HG03066 (cell line): ENCODE results near the gene TIGD2.
A peak's percentile ranks its signal among the peaks of the same experiment; 100 is the strongest.
"Not testable (repeated sequence)": the region's sequence is repeated elsewhere in the genome, so short reads cannot be mapped to it uniquely, and the experiment has no call there.

Experiments used
- ATAC-seq: cut with Tn5 transposase; IDR thresholded peaks from one replicate; pipeline ENCODE4 v1.9.1; 2021; ENCODE audit warnings: low read depth; ENCODE audit not compliant: unreplicated experiment

Gene TIGD2

GRCh38 chr4:89117115-89117514, 5.8 kb downstream of the TIGD2 start:
- no peak for ATAC-seq

GRCh38 chr4:89119166-89119565, 7.8 kb downstream of the TIGD2 start:
- no peak for ATAC-seq

- ATAC-seq = no peak
Observed at GRCh38 chr4:89119836-89120235, 8.5 kb downstream of the TIGD2 start.

GRCh38 chr4:89121387-89122068, 10.2 kb downstream of the TIGD2 start:
- no peak for ATAC-seq

GRCh38 chr4:89123451-89123851, 12.1 kb downstream of the TIGD2 start:
- no peak for ATAC-seq

GRCh38 chr4:89125901-89126782, 14.8 kb downstream of the TIGD2 start:
- no peak for ATAC-seq

GRCh38 chr4:89129080-89129640, 17.8 kb downstream of the TIGD2 start:
- no peak for ATAC-seq

GRCh38 chr4:89134775-89135319, 23.5 kb downstream of the TIGD2 start:
- ATAC-seq = no peak

- no peak for ATAC-seq
Observed at GRCh38 chr4:89136525-89136924, 25.2 kb downstream of the TIGD2 start.

GRCh38 chr4:89137231-89137630, 25.9 kb downstream of the TIGD2 start:
- no peak for ATAC-seq

GRCh38 chr4:89137695-89138094, 26.4 kb downstream of the TIGD2 start:
- no peak for ATAC-seq

GRCh38 chr4:89140168-89140759, 28.9 kb downstream of the TIGD2 start:
- ATAC-seq = no peak

GRCh38 chr4:89142691-89143669, 31.6 kb downstream of the TIGD2 start:
- peak; percentile 86 for ATAC-seq

GRCh38 chr4:89144652-89145051, 33.3 kb downstream of the TIGD2 start:
- not testable (repeated sequence) for ATAC-seq

GRCh38 chr4:89146196-89146595, 34.9 kb downstream of the TIGD2 start:
- ATAC-seq = no peak

GRCh38 chr4:89152972-89153371, 41.6 kb downstream of the TIGD2 start:
- ATAC-seq = no peak

- no peak for ATAC-seq
Observed at GRCh38 chr4:89156174-89156914, 45.0 kb downstream of the TIGD2 start.

- ATAC-seq = no peak
Observed at GRCh38 chr4:89157488-89158024, 46.2 kb downstream of the TIGD2 start.
